Measurements from ENCODE around the gene SGMS1. TPM values are rescaled to one million over a fixed set of nuclear protein-coding genes. Genes with fewer than 3 reads are reported as not detected.

SGMS1 gene
- total RNA-seq, 3 donors from 2014 or later, result 66.5 to 114 (median 80.1) TPM

DNA sequence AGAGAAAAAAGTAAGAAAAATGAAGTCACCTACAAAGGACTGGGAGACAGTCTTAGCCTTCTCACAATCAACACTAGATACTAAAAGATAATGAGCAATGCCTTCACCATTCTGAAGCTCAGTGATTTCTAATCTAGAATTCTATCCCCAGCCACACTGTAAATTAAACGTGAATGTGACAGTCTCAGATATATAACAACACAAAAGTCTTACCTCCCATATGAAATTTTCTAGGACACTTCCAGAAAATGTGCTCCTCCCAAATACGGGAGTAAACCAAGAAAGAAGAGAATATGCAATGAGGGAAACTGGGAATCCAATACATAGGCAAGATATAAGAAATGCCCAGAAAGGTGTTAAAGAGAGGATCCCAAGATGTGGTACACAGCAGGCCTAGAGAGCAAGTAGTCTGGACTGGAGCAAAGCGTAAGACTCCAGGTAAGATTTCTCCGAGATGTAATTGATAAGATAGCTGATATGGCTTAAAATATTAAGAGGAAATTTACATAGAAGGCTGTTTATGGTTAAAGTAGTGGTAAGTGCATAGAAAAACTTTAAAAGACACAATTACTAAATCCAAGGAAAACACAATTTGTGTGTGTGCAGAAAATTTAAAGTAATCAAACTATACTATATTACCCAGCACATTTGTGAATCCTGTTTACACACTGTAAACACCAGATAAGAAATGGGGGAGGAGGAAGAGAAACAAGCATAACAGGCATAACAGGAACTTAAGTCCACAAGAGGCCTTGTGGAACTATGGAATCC lies 44.1 kb downstream of the SGMS1 start:
- H3K27me3 ChIP-seq, result no peaks in the 10 kb centered on the region
- H3K4me3 ChIP-seq, result no peak overlapping the region
- intact Hi-C loops (cut with DNase I; ENCODE audit: low total_unique reads), result loop anchor here (5.0 kb wide), 1 partner anchor 1272 kb away; no protein-coding TSS in a partner anchor
- no peak overlapping the region for H3K27ac ChIP-seq
- no peaks in the 10 kb centered on the region for H3K36me3 ChIP-seq
- no peak for DNase-seq (ENCODE audit: low spot score in 2 of 2)
- no peaks in the 10 kb centered on the region for H3K9me3 ChIP-seq
- H3K4me1 ChIP-seq, result peaks cover 0 to 8% of the 10 kb centered on the region in 2 donors
- TF ChIP-seq, protein P1, sequence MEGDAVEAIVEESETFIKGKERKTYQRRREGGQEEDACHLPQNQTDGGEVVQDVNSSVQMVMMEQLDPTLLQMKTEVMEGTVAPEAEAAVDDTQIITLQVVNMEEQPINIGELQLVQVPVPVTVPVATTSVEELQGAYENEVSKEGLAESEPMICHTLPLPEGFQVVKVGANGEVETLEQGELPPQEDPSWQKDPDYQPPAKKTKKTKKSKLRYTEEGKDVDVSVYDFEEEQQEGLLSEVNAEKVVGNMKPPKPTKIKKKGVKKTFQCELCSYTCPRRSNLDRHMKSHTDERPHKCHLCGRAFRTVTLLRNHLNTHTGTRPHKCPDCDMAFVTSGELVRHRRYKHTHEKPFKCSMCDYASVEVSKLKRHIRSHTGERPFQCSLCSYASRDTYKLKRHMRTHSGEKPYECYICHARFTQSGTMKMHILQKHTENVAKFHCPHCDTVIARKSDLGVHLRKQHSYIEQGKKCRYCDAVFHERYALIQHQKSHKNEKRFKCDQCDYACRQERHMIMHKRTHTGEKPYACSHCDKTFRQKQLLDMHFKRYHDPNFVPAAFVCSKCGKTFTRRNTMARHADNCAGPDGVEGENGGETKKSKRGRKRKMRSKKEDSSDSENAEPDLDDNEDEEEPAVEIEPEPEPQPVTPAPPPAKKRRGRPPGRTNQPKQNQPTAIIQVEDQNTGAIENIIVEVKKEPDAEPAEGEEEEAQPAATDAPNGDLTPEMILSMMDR (IDR thresholded peaks at IDR 0.05), result no peak
- TF ChIP-seq POLR2A (IDR thresholded peaks at IDR 0.05) (no peak), POLR2AphosphoS5 (IDR thresholded peaks at IDR 0.05) (no peak)

DNA sequence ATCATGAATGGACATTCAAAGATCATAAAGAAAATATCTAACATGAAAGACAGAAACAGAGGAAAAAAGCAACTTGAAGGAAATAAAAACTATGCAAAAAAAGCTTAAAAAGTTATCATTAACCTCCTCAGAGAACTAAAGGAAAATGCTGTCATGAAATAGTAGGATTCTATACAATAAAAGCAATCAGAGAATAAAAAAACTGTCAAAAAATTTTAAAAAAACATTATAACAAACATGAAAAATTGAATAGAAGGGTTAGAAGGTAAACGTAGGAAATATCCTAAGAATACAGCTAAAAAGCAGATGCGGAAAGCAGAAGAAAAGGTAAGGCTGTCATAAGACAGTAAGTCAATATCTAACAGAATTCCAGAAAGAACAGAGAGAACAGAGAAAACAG lies 44.8 kb downstream of the SGMS1 start:
- H3K4me3 ChIP-seq, result no peak overlapping the region
- no peaks in the 10 kb centered on the region for H3K36me3 ChIP-seq
- H3K9me3 ChIP-seq, result no peaks in the 10 kb centered on the region
- H3K27me3 ChIP-seq, result no peaks in the 10 kb centered on the region
- H3K4me1 ChIP-seq, result peaks cover 0 to 8% of the 10 kb centered on the region in 2 donors
- DNase-seq (ENCODE audit: low spot score in 2 of 2), result no peak
- TF ChIP-seq POLR2A (IDR thresholded peaks at IDR 0.05) (no peak), POLR2AphosphoS5 (IDR thresholded peaks at IDR 0.05) (no peak)
- TF ChIP-seq, protein P1 (IDR thresholded peaks at IDR 0.05), result no peak
- H3K27ac ChIP-seq, result no peak overlapping the region
- intact Hi-C loops (cut with DNase I; ENCODE audit: low total_unique reads), result no loop called here

DNA sequence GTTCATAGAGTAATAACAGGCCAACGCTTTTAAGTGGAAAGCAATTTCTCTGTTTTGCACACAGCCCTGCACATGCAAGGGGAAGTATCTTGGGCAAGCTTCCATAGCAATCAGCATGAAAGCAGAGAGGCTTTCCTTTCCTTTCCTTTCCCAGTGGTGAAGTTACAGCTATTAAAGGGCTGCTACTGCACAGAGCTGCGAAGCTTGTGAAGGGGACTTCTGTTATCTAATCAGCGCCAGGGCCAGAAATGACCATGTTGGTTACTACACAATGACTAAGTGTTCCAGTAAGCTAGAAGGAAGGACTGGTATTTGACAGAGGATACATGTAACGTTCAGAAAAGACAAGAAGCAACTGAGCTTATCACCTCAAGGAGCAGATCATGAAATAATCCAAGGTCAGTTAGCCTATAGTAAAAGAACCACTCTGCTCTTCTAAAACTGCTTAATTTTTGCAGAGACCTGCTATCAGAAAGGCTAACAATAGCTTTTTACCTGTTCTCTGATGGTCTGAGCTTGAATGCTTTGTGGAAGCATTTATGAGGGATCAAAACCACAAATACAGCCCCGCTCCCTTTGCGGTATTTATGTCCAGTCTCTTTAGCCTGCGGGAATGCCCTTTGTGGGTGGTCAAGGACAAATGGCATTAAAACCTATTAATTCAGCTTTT lies 45.9 kb downstream of the SGMS1 start:
- H3K4me1 ChIP-seq, result peaks cover 0 to 8% of the 10 kb centered on the region in 2 donors
- no peak for DNase-seq (ENCODE audit: low spot score in 2 of 2)

DNA sequence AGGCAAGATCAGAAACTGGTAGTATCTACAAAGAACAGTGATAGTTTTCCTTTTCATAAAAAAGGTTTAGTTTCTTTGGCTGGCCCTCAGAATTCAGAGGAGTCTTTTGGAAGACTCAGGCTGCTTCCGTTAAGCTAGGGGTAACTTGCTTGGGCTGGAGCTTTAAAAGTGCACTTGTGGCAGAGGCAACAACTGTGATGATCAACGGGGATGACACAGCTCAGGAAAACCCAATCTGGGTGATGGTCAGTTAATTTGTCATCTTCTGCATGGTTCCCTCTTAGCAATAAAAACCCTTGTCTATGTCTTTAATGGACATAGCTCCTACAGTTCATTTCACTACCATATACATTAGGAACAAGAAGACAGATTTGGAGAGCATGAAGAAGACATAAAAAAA lies 46.7 kb downstream of the SGMS1 start:
- Histone ChIP-seq H3K36me3 (no peaks in the 10 kb centered on the region), H3K27ac (no peak overlapping the region), H3K4me1 (peaks cover 0 to 8% of the 10 kb centered on the region in 2 donors), H3K4me3 (no peak overlapping the region), H3K27me3 (no peaks in the 10 kb centered on the region), H3K9me3 (no peaks in the 10 kb centered on the region)
- TF ChIP-seq POLR2AphosphoS5 (IDR thresholded peaks at IDR 0.05), result no peak
- no peak for TF ChIP-seq POLR2A (IDR thresholded peaks at IDR 0.05)
- TF ChIP-seq, protein P1 (IDR thresholded peaks at IDR 0.05), result no peak
- intact Hi-C loops (cut with DNase I; ENCODE audit: low total_unique reads), result no loop called here
- no peak for DNase-seq (ENCODE audit: low spot score in 2 of 2)

More for the DNA sequence above, 45.9 kb downstream of the SGMS1 start:
- intact Hi-C loops (cut with DNase I; ENCODE audit: low total_unique reads), result no loop called here
- Histone ChIP-seq H3K27ac (no peak overlapping the region), H3K4me3 (no peak overlapping the region), H3K9me3 (no peaks in the 10 kb centered on the region), H3K36me3 (no peaks in the 10 kb centered on the region), H3K27me3 (no peaks in the 10 kb centered on the region)
- TF ChIP-seq, protein P1 (IDR thresholded peaks at IDR 0.05), result no peak
- no peak for TF ChIP-seq POLR2A (IDR thresholded peaks at IDR 0.05)
- TF ChIP-seq POLR2AphosphoS5 (IDR thresholded peaks at IDR 0.05), result no peak

DNA sequence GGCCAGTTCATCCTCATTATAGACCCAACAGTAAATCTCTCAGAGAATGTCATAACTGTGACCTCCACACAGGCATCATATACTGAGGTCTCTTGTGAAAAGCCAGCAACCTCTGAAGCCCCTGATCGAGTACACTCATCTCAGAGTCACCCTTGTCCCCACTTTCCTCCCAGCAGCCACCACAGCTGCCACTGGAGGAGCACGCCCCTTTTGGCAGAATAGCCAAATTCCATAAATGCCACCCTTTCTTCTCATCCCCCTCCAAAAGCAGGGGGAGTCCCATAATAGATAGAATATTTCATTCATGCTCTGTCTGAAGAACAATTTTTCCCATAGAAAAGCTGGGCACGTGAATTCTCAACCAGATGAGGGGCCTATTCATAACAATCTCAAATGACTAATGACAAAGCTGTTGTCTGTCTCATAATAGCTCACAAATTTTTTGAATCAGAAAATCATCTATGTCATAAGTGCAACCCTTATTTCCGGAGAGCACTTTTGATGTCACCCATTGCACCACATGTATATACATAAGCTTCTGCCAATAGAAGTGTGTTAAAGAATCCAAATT lies 47.4 kb downstream of the SGMS1 start:
- Histone ChIP-seq H3K4me3 (no peak overlapping the region), H3K9me3 (no peaks in the 10 kb centered on the region), H3K4me1 (peaks cover 0 to 8% of the 10 kb centered on the region in 2 donors), H3K27me3 (no peaks in the 10 kb centered on the region), H3K27ac (no peak overlapping the region), H3K36me3 (no peaks in the 10 kb centered on the region)
- intact Hi-C loops (cut with DNase I; ENCODE audit: low total_unique reads), result no loop called here
- TF ChIP-seq, protein P1 (IDR thresholded peaks at IDR 0.05), result no peak
- no peak for TF ChIP-seq POLR2A (IDR thresholded peaks at IDR 0.05)
- no peak for TF ChIP-seq POLR2AphosphoS5 (IDR thresholded peaks at IDR 0.05)
- no peak for DNase-seq (ENCODE audit: low spot score in 2 of 2)

Data from breast epithelium (tissue), 4 donors.